GM12801 (cell line): ENCODE data around the gene ADAMTSL3.

ENCODE experiments used
- TF ChIP-seq, protein P1 (sequence below): IDR thresholded peaks from one replicate; pipeline ENCODE4 v1.5.1; 2011; ENCODE audit warnings: control low read depth; ENCODE audit not compliant: insufficient read length; ENCODE audit errors: extremely low read depth

Gene ADAMTSL3

DNA sequence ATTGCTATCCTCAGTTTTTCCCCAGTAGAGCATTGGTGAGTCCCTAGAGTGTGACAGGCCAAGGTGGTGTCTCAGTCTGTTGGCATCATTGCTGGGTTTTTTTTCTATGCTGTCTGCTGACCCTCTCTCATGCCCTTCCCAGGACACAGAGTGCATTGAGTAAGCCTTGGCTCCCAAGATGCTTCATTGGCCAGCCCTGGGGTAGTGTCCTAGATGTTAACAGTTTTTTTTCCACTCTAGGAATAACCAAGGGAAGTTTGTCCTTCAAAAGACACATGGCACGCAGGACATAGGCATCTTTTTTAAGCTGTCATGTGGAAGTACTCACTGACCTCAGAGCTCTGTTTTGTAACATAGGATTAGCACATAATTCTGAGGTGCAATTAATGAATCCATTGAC is 19.5 kb downstream of the ADAMTSL3 start:
- TF ChIP-seq, protein P1, sequence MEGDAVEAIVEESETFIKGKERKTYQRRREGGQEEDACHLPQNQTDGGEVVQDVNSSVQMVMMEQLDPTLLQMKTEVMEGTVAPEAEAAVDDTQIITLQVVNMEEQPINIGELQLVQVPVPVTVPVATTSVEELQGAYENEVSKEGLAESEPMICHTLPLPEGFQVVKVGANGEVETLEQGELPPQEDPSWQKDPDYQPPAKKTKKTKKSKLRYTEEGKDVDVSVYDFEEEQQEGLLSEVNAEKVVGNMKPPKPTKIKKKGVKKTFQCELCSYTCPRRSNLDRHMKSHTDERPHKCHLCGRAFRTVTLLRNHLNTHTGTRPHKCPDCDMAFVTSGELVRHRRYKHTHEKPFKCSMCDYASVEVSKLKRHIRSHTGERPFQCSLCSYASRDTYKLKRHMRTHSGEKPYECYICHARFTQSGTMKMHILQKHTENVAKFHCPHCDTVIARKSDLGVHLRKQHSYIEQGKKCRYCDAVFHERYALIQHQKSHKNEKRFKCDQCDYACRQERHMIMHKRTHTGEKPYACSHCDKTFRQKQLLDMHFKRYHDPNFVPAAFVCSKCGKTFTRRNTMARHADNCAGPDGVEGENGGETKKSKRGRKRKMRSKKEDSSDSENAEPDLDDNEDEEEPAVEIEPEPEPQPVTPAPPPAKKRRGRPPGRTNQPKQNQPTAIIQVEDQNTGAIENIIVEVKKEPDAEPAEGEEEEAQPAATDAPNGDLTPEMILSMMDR = no peak

DNA sequence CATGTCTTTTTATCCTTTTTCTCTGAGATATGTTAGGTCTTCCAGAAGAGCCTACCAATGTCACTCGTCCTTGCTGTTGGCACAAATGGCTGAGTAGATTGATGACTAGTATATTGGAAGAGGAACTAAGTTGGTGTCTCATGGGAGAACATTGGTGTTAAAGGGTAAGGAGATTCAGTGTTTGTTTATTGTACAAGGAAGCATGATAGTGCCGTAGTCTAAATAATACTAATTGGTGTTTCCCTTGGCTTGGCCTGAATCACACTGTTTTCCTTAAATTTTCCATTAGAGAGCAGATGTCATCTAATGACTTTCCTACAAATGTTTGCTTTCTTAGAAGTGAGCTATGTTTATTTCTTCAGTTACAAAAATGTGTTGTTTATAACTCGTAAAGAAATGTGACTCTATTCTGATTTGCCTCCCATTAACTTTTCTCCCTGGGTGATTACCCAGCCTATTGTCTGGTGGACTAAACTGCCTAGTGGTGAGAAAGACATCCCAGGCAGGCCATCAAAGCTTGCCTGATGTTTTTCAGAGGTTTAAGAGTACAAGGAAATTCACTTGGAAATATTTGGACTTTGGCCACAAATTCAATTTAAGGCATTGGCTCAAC is 28.7 kb downstream of the ADAMTSL3 start:
- TF ChIP-seq, protein P1 = no peak

DNA sequence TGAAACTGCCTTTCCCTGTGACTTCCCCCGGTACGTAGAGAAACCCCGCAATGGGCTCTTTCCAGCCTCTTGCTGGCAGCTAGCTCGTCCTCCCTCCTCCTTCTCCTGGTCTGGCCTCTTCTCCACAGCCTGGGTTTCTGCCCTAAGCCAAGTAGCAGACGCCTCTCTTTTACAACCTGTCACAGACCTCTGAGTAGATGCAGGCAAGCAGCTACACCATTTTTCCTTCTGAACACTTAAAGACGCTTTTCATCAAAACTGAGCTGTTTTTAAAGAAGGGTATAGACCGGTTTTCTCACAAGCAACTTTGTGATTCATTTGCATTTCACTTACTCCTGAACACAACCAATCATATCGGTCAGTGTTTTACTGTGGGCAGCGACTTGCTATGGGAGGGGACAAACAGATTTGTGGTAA is 32.0 kb downstream of the ADAMTSL3 start:
- TF ChIP-seq, protein P1 = no peak

DNA sequence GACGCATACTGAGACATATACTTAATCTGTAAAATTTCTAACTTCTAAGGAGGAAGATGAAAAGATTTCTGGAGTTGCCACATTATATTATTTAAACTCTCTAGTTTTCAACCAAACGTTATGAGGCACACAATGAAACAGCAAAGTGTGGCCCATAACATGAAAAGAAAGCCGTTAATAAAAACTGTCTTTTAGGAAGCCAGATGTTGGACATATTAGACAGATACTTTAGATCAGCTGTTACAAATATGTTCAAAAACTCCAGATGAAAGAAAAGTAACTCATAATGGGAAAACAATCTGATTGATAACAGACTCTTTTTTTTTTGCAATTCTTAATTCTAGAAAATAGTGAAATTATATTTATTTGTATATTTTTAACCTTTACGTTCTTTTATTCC is 34.3 kb downstream of the ADAMTSL3 start:
- TF ChIP-seq, protein P1 = no peak

DNA sequence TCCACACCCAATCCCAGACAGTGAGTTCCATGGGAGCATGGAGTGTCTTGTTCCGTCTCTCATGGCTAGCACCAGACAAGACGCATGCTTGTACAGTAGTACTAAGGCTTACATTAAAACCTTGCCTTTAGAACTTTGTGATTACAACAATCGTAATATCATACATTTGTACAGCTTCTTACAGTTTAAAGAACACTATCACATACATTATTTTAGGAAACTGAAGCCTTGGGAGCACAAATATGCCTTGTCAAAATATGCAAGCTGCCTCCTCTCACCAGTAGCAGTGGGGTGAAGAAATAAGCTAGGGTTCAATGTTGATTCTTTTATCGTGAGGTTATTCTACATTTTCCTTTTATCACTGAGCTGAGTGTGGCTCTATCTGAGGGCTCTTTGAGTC is 36.8 kb downstream of the ADAMTSL3 start:
- TF ChIP-seq, protein P1 = no peak

DNA sequence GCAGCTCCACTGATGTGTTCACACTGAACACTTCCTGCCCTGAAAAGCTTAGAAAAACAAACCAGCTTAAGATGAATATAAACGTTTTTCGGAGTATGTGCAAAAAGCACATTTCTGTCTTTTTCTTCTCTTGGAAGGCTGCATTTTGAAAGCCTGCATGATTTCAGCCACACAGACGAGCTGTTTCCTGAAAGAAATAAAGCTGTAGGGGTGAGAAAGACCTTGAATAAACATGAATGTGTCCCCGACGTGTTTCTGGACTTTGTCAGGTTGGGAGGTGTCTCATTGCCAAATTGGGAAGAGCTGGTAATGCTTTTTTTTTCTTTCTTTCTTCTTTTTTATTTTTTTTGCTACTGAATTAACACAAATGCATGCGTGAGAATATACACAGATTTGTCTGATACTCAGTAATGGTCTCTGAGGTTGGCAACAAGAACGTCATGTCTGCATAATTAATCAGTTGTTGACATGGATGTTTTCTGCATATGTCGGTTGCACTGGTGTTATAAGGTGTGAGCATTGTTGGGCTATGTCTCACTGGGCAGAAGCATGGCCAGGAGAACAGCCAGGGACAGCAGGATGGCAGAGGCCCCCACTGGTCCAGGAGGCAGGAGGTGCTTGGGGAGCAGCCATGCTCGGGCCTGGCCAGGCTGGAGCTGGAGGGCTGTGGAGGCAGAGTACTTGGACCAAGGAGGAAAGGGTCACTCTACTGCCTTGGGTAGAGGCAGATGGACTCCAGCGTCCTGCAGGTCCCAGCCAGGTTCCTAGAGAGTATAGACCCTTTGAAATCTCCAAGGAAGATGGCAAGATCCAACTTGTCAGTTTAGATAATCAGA is 39.0 kb downstream of the ADAMTSL3 start:
- TF ChIP-seq, protein P1 = no peak

DNA sequence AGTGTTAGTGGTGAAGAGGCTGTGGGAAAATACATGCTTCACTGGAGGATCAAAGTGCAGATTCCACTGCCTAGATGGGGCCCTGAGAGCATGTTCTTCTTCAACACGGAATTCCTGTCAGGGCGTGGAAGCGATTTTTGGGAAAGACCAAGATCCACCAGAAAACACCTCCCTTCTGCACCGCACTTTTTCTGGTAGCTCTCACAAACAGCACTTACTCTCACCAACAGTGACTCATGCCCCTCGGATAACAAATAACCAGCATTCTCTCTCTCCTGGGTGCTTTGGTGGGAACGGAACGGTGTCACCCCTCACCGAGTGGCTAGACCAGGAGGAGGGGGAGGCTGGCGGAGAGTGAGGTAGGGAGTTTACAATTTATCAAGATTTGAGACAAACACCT is 40.1 kb downstream of the ADAMTSL3 start:
- TF ChIP-seq, protein P1 = no peak
